RWPE1 (cell line): Measurements from ENCODE around the gene MARK4.

Experiments
- CTCF ChIA-PET: fragments of 350-600 bp; sonication (Branson Sonifier 250); formaldehyde crosslinking; extraction: SDS; loops from one replicate; lab custom pipeline; 2021; lab: Yijun Ruan, JAX
- POLR2A ChIA-PET: fragments of 400-600 bp; formaldehyde crosslinking; extraction: SDS; loops from one replicate; lab custom pipeline; 2020; ENCODE audit warnings: antibody characterized with exemption; ENCODE audit not compliant: low non-redundant PET; lab: Yijun Ruan, JAX
- DNase-seq: peaks from one replicate; pipeline ENCODE4 v3.0.0; 2012; ENCODE audit warnings: low spot score
- H3K27ac ChIP-seq: fragments of 450-650 bp; 2 replicates; pipeline ENCODE4 v1.5.1; 2017
- CTCF ChIP-seq: fragments of 450-650 bp; conservative IDR thresholded peaks from 2 replicates; pipeline ENCODE4 v1.5.1; 2017; ENCODE audit warnings: low read depth, mild to moderate bottlenecking

MARK4 gene

GRCh38 chr19:45249261-45250033 is 1.6 kb upstream of the MARK4 start:
- CTCF ChIA-PET: interaction anchor here (0.6 to 1.2 kb wide), 5 partner anchors 49 to 146 kb away, joined by 3 to 6 read pairs (median 3); no protein-coding TSS in a partner anchor
- POLR2A ChIA-PET: interaction anchor here (0.5 kb wide), 1 partner anchor 103 kb away, joined by 8 read pairs; no protein-coding TSS in a partner anchor
- DNase-seq: no peak
- 0 out of 2 replicates have a peak overlapping the region, but pooled peaks have one; percentile 20 for H3K27ac ChIP-seq
- no peak for TF ChIP-seq CTCF

- CTCF ChIA-PET: interaction anchor here (0.7 kb wide), 1 partner anchor 50 kb away, joined by 4 read pairs; no protein-coding TSS in a partner anchor
- H3K27ac ChIP-seq: peak overlapping the region; percentile 78
- DNase-seq: peak; percentile 36
- TF ChIP-seq CTCF: no peak
- POLR2A ChIA-PET: no interaction called here
Observed at GRCh38 chr19:45250216-45250831, 747 bp upstream of the MARK4 start.

- H3K27ac ChIP-seq: peak overlapping the region; percentile 78
- peak; percentile 40 for DNase-seq
- CTCF ChIA-PET: interaction anchor here (0.6 to 0.9 kb wide), 4 partner anchors 18 to 285 kb away, joined by 3 to 4 read pairs (median 3); no protein-coding TSS in a partner anchor
- no peak for TF ChIP-seq CTCF
- POLR2A ChIA-PET: no interaction called here
Observed at GRCh38 chr19:45251452-45252354, 632 bp downstream of the MARK4 start.

- TF ChIP-seq CTCF: no peak
- CTCF ChIA-PET: interaction anchor here (0.6 to 2.2 kb wide), 2 partner anchors 37 to 85 kb away, joined by 4 to 9 read pairs; no protein-coding TSS in a partner anchor
- peak; percentile 36 for DNase-seq
- peak overlapping the region; percentile 78 for H3K27ac ChIP-seq
- POLR2A ChIA-PET: no interaction called here
Observed at GRCh38 chr19:45253396-45254027, 2.4 kb downstream of the MARK4 start.

- no peak for TF ChIP-seq CTCF
- H3K27ac ChIP-seq: peak overlapping the region; percentile 78
- DNase-seq: no peak
- POLR2A ChIA-PET: interaction anchor here (0.6 kb wide), 1 partner anchor 83 kb away, joined by 3 read pairs; no protein-coding TSS in a partner anchor
- CTCF ChIA-PET: interaction anchor here (0.6 to 2.2 kb wide), 2 partner anchors 37 to 85 kb away, joined by 4 to 9 read pairs; no protein-coding TSS in a partner anchor
Observed at GRCh38 chr19:45254044-45254531, 3.0 kb downstream of the MARK4 start.
